ENCODE results near the gene CASKIN1.
"Not testable (repeated sequence)": the region's sequence is repeated elsewhere in the genome, so short reads cannot be mapped to it uniquely, and the experiment has no call there.

Gene CASKIN1

GRCh38 chr16:2196162-2196980 is at the start of gene CASKIN1:
TSS of gene CASKIN1 (minus strand) at chr16:2196605. CDS start at chr16:2196432, 173 bp downstream.
- no peak for DNase-seq

GRCh38 chr16:2244926-2245795 is 48.8 kb upstream of the CASKIN1 start:
- DNase-seq: no peak

- no peak for DNase-seq
These were observed 47.9 kb upstream of the CASKIN1 start for GRCh38 chr16:2244301-2244700.

GRCh38 chr16:2243781-2244180 is 47.4 kb upstream of the CASKIN1 start:
- no peak for DNase-seq

GRCh38 chr16:2243031-2243528 is 46.7 kb upstream of the CASKIN1 start:
- no peak for DNase-seq

GRCh38 chr16:2242598-2242997 is 46.2 kb upstream of the CASKIN1 start:
- no peak for DNase-seq

- not testable (repeated sequence) for DNase-seq
These were observed 43.9 kb upstream of the CASKIN1 start for GRCh38 chr16:2240331-2240730.

- DNase-seq: no peak
These were observed 42.7 kb upstream of the CASKIN1 start for GRCh38 chr16:2238838-2239675.

GRCh38 chr16:2238150-2238837 is 41.9 kb upstream of the CASKIN1 start:
- DNase-seq: no peak

GRCh38 chr16:2237493-2238149 is 41.2 kb upstream of the CASKIN1 start:
- no peak for DNase-seq

- no peak for DNase-seq
These were observed 40.7 kb upstream of the CASKIN1 start for GRCh38 chr16:2237102-2237482.

- DNase-seq: no peak
These were observed 40.1 kb upstream of the CASKIN1 start, which contains the start of gene DNASE1L2 for GRCh38 chr16:2236337-2237101. TSS of gene DNASE1L2 (plus strand) at chr16:2236444. CDS start at chr16:2236817, 373 bp downstream.

- no peak for DNase-seq
These were observed 39.4 kb upstream of the CASKIN1 start for GRCh38 chr16:2235695-2236336.

- no peak for DNase-seq
These were observed 38.8 kb upstream of the CASKIN1 start for GRCh38 chr16:2235234-2235651.

- no peak for DNase-seq
These were observed 38.4 kb upstream of the CASKIN1 start for GRCh38 chr16:2234813-2235170.

- no peak for DNase-seq
These were observed 37.7 kb upstream of the CASKIN1 start for GRCh38 chr16:2233872-2234812.

- DNase-seq: no peak
These were observed 36.8 kb upstream of the CASKIN1 start for GRCh38 chr16:2233046-2233775.

All from CD4-positive, alpha-beta T cell treated with Interleukin-4 for 1 hour (primary cell).